Measurements from ENCODE around the gene CARF.
"Not testable (repeated sequence)": the region's sequence is repeated elsewhere in the genome, so short reads cannot be mapped to it uniquely, and the experiment has no call there.

The CARF gene

DNA sequence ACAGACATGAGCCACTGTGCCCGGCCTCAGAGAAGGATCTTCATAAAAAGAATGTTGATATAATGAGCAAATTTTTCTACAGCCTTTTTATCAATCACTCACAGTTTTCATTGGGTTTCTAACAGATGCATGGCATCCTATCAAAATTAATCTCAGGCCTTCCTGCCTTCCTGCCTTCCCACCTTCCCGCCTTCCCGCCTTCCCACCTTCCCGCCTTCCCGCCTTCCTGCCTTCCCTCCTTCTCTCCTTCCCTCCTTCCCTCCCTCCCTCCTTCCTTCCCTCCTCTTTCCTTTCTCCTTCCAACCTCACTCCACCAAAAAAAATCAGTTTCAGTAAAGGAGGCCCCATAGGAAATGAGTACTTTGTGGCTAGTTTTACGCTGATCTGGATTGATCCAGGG lies 48.4 kb downstream of the CARF start:
- H3K4me3 ChIP-seq (ENCODE audit: low read depth, low read length) = no peak overlapping the region
- in situ Hi-C loops (cut with HindIII; ENCODE audit: low sequenced_read_pairs) = no loop called here
- no peak for DNase-seq (ENCODE audit: low read depth)
- TF ChIP-seq, protein P1, sequence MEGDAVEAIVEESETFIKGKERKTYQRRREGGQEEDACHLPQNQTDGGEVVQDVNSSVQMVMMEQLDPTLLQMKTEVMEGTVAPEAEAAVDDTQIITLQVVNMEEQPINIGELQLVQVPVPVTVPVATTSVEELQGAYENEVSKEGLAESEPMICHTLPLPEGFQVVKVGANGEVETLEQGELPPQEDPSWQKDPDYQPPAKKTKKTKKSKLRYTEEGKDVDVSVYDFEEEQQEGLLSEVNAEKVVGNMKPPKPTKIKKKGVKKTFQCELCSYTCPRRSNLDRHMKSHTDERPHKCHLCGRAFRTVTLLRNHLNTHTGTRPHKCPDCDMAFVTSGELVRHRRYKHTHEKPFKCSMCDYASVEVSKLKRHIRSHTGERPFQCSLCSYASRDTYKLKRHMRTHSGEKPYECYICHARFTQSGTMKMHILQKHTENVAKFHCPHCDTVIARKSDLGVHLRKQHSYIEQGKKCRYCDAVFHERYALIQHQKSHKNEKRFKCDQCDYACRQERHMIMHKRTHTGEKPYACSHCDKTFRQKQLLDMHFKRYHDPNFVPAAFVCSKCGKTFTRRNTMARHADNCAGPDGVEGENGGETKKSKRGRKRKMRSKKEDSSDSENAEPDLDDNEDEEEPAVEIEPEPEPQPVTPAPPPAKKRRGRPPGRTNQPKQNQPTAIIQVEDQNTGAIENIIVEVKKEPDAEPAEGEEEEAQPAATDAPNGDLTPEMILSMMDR (IDR thresholded peaks at IDR 0.05; ENCODE audit: low read depth, low read length, missing control alignments) = no peak

DNA sequence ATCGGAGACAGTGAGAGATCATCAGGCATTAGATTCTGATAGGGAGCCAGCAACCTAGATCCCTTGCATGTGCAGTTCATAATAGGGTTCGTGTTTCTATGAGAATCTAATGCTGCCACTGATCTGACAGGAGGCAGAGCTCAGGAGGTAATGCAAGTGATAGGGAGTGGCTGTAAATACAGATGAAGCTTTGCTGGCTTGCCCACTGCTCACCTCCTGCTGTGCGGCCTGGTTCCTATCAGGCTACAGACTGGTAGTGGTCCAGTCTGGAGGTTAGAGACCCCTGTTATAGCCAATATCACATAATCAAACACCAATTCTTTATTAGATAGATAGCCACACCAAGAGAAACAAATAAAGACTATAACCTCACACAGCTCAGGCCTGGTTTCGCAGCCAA lies 51.6 kb downstream of the CARF start:
- in situ Hi-C loops (cut with HindIII; ENCODE audit: low sequenced_read_pairs) = no loop called here
- TF ChIP-seq, protein P1 (IDR thresholded peaks at IDR 0.05; ENCODE audit: low read depth, low read length, missing control alignments) = no peak
- no peak overlapping the region for H3K4me3 ChIP-seq (ENCODE audit: low read depth, low read length)
- no peak for DNase-seq (ENCODE audit: low read depth)

DNA sequence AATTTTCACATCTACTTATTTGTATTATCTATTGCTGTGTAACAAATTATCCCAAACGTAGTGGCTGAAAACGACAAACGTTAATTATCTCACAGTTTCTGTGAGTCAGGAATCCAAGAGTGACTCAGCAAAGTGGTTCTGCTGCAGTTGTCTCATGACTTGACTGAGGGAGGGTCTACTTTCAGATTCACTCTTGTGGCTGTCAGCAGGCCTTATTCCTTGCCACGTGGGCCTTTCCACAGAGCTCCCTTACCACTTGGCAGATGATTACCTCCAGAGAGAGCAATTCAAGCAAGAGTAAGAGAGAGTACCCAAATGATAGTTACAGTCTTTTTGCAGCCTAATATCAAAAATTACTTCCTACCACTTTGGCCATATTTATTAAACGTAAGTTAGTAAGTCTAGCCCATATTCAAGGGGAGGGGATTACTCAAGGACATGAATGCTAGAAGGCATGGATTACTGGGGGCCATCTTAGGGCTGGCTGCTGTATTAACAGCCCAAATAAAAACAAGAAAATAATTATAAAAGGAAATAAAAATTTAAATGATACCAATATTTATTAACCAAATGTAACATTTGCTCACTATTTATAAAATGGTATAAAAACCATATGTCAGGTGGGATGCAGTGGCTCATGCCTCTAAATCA lies 53.9 kb downstream of the CARF start:
- no peak overlapping the region for H3K4me3 ChIP-seq (ENCODE audit: low read depth, low read length)
- TF ChIP-seq, protein P1 (IDR thresholded peaks at IDR 0.05; ENCODE audit: low read depth, low read length, missing control alignments) = no peak
- in situ Hi-C loops (cut with HindIII; ENCODE audit: low sequenced_read_pairs) = no loop called here
- DNase-seq (ENCODE audit: low read depth) = peak; percentile 41

DNA sequence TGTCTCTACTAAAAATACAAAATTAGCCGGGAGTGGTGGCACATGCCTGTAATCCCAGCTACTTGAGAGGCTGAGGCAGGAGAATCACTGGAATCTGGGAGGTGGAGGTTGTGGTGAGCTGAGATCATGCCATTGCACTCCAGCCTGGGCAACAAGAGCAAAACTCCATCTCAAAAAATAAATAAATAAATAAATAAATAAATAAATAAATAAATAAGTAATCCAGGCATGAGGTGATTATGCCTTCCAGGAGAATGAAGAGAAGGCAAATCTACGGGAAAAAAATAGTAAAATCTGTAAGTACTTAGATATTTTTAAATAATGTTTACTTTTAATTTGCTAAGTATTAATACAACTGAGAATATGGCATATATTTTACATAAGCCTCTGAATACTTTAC lies 57.3 kb downstream of the CARF start:
- DNase-seq (ENCODE audit: low read depth); in situ Hi-C loops (cut with HindIII; ENCODE audit: low sequenced_read_pairs); H3K4me3 ChIP-seq (ENCODE audit: low read depth, low read length): not testable (repeated sequence)

DNA sequence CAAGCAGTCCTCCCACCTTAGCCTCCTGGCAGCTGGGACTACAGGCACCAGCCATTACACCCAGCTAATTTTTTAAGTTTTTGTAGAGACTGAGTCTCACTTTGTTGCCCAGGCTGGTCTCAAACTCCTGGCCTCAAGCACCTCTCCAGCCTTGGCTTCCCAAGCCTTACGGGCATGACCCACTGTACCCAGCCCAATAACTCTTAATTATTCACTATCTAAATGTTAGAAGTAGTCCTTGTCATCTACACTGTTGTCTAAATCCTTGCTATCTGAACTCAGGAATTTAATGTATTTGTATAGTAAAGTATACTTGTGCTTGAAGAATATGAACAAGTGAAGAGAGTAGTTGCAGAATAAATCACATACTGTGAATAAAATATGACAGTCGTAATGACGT lies 64.7 kb downstream of the CARF start:
- H3K4me3 ChIP-seq (ENCODE audit: low read depth, low read length) = no peak overlapping the region
- in situ Hi-C loops (cut with HindIII; ENCODE audit: low sequenced_read_pairs) = no loop called here
- no peak for DNase-seq (ENCODE audit: low read depth)
- TF ChIP-seq, protein P1 (IDR thresholded peaks at IDR 0.05; ENCODE audit: low read depth, low read length, missing control alignments) = no peak

DNA sequence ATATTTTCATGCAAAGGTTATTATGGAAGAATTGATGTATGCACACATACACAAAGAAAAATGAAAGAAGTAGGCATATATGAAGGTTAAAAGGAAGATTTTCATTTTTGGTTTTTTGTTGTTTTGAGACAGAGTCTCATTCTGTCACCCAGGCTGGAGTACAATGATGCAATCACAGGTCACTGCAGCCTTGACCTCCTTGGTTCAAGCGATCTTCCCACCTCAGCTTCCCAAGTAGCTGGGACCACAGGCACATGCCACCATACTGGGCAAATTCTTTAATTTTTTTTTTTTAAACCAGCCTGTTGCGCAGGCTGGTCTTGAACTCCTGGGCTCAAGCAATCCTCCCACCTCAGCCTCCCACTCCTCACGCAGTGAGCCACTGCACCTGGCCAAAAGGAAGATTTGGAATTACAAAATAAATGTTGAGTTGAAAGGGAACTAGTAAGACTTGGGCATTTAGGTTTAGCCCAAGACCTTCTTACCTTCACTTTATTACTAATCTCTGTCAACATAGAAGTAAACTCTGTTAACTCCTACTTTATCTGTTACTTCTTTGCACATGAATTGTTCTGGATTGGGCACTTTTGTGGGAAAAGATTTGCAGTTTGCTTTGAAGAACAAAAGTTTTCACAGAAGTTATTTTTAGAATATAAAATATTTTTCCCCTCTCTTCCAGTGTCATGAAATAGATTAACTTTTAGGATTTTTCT lies 70.9 kb downstream of the CARF start:
- no peak for DNase-seq (ENCODE audit: low read depth)
- in situ Hi-C loops (cut with HindIII; ENCODE audit: low sequenced_read_pairs) = no loop called here
- H3K4me3 ChIP-seq (ENCODE audit: low read depth, low read length) = no peak overlapping the region
- TF ChIP-seq, protein P1 (IDR thresholded peaks at IDR 0.05; ENCODE audit: low read depth, low read length, missing control alignments) = no peak

DNA sequence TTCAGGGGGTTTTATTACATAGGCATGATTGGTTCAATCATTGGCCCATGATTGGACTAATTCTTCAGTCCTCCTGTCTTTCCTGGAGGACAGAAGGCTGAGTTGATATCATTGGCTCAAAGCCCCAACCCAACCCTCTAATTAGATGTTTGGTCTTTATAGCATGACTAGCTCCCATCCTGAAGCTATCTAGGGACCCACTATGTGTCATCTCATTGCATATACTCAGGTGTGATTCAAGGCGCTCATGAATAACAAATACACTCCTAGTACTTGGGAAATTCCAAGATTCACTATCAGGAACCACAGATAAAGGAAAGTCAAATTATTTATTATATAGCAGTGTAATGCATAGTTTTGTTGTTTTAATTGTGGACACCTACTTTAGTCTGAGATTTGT lies 77.7 kb downstream of the CARF start:
- in situ Hi-C loops (cut with HindIII; ENCODE audit: low sequenced_read_pairs) = no loop called here
- H3K4me3 ChIP-seq (ENCODE audit: low read depth, low read length) = no peak overlapping the region
- no peak for DNase-seq (ENCODE audit: low read depth)
- TF ChIP-seq, protein P1 (IDR thresholded peaks at IDR 0.05; ENCODE audit: low read depth, low read length, missing control alignments) = no peak
